B cell (primary cell): ENCODE data around the gene HDHD3. TPM values are rescaled to one million over a fixed set of nuclear protein-coding genes. Genes with fewer than 3 reads are reported as not detected.

Experiments used
- ATAC-seq: fragments of 200-7000 bp; cut with Tn5 transposase; one replicate; pipeline ENCODE4 v1.10.0; 2021; ENCODE audit warnings: low read depth, mild to moderate bottlenecking, moderate number of reproducible peaks, moderate library complexity
- CTCF ChIA-PET: fragments of 350-600 bp; sonication (Branson Sonifier 250); formaldehyde crosslinking; loops from one replicate; lab custom pipeline; 2021; ENCODE audit warnings: antibody characterized with exemption, inconsistent platforms; lab: Charles Lee
- POLR2A ChIA-PET: fragments of 350-600 bp; sonication (Branson Sonifier 250); formaldehyde crosslinking; loops from one replicate; lab custom pipeline; 2021; ENCODE audit warnings: antibody characterized with exemption; lab: Charles Lee
- DNase-seq: peaks from one replicate; pipeline ENCODE4 v3.0.0; 2013
- H2AFZ ChIP-seq: 2 replicates; pipeline ENCODE4 v1.6.1; 2012; ENCODE audit warnings: mild to moderate bottlenecking, low read depth, low read length; ENCODE audit not compliant: insufficient read depth, poor library complexity, severe bottlenecking
- H3K27ac ChIP-seq, 2 donors: 1 replicate in 1 of 2; 2 replicates in 1 of 2; pipeline ENCODE4 v1.5.1; 2012 to 2013; ENCODE audit warnings: low read length in 2 of 2, mild to moderate bottlenecking in 2 of 2, moderate library complexity in 1 of 2
- H3K27me3 ChIP-seq, 4 experiments: fragments of 200-600 bp in 1 of 4; sonication (generic) in 1 of 4; replicated peaks in 1 of 4; 1 replicate in 2 of 4; 2 replicates in 2 of 4; pipeline versions ENCODE4 v1.6.1 to v1.7.0; 2013 to 2016; ENCODE audit warnings: low read length in 3 of 4, mild to moderate bottlenecking in 2 of 4, mixed read lengths in 1 of 4, moderate library complexity in 1 of 4; ENCODE audit not compliant: insufficient read depth in 4 of 4, control insufficient read depth in 3 of 4; ENCODE audit errors: control extremely low read depth in 1 of 4
- H3K36me3 ChIP-seq, 2 experiments: replicated peaks in 1 of 2; 1 replicate in 1 of 2; 2 replicates in 1 of 2; pipeline versions ENCODE4 v1.6.1 to v1.7.1; 2013; ENCODE audit warnings: low read length in 1 of 2; ENCODE audit not compliant: insufficient read depth in 2 of 2, control insufficient read depth in 1 of 2; ENCODE audit errors: control extremely low read depth in 1 of 2, extremely low read depth in 1 of 2
- H3K4me1 ChIP-seq, 2 donors: fragments of 200-600 bp in 1 of 2; sonication (generic) in 1 of 2; 1 replicate in 1 of 2; 2 replicates in 1 of 2; pipeline versions ENCODE4 v1.5.1 to v1.6.1; 2013 to 2017; ENCODE audit warnings: low read length in 2 of 2; ENCODE audit not compliant: control insufficient read depth in 2 of 2, insufficient read depth in 2 of 2
- H3K4me2 ChIP-seq: replicated peaks from 2 replicates; pipeline ENCODE3; 2012; ENCODE audit warnings: mild to moderate bottlenecking, low read depth, low read length; ENCODE audit not compliant: poor library complexity, severe bottlenecking
- H3K4me3 ChIP-seq, 5 experiments: fragments of 200-600 bp in 1 of 5; sonication (generic) in 1 of 5; 1 replicate in 3 of 5; 2 replicates in 2 of 5; pipeline versions ENCODE4 v1.5.1 to v1.7.0; 2011 to 2016; ENCODE audit warnings: low read length in 4 of 5, mild to moderate bottlenecking in 4 of 5, low read depth in 2 of 5, control low read depth in 1 of 5, moderate library complexity in 1 of 5; ENCODE audit not compliant: insufficient read depth in 1 of 5; ENCODE audit errors: control extremely low read depth in 1 of 5, extremely low read depth in 1 of 5
- H3K79me2 ChIP-seq: fragments of 200-600 bp; sonication (generic); one replicate; pipeline ENCODE4 v1.6.0; 2016; ENCODE audit warnings: low read length; ENCODE audit not compliant: control insufficient read depth, insufficient read depth
- H3K9ac ChIP-seq: fragments of 200-600 bp; sonication (generic); 2 replicates; pipeline ENCODE4 v1.6.1; 2017; ENCODE audit warnings: mild to moderate bottlenecking, low read length, moderate library complexity
- H3K9me3 ChIP-seq, 3 donors: one replicate each; pipeline versions ENCODE4 v1.6.1 to v1.7.1; 2013; ENCODE audit warnings: low read length in 2 of 3; ENCODE audit not compliant: control insufficient read depth in 2 of 3, insufficient read depth in 1 of 3; ENCODE audit errors: control extremely low read depth in 1 of 3
- H4K20me1 ChIP-seq: 2 replicates; pipeline ENCODE4 v1.6.0; 2012; ENCODE audit warnings: mild to moderate bottlenecking, low read length; ENCODE audit not compliant: insufficient read depth, control insufficient read depth, poor library complexity, severe bottlenecking
- H3K27ac Mint-ChIP-seq: one replicate; pipeline ENCODE4 v1.8.0; 2021; ENCODE audit warnings: mixed read lengths
- H3K27me3 Mint-ChIP-seq: one replicate; pipeline ENCODE4 v1.8.0; 2021; ENCODE audit warnings: mixed read lengths
- H3K4me1 Mint-ChIP-seq: one replicate; pipeline ENCODE4 v1.8.0; 2021; ENCODE audit warnings: mixed read lengths
- H3K4me3 Mint-ChIP-seq: one replicate; pipeline ENCODE4 v1.8.0; 2021; ENCODE audit warnings: mixed read lengths
- H3K9me3 Mint-ChIP-seq: one replicate; pipeline ENCODE4 v1.8.0; 2022; ENCODE audit warnings: mixed read lengths; ENCODE audit not compliant: insufficient read depth
- EZH2 ChIP-seq: IDR thresholded peaks from 2 replicates; pipeline ENCODE4 v1.6.1; 2012; ENCODE audit warnings: borderline replicate concordance, low read depth, mild to moderate bottlenecking, moderate library complexity, low read length; ENCODE audit not compliant: insufficient read depth, poor library complexity, severe bottlenecking
- WGBS: methylation state at CpG from one replicate; pipeline ENCODE4 v1.1.5; 2013; ENCODE audit warnings: missing lambda C conversion rate; ENCODE audit not compliant: insufficient coverage; 5-methylcytosine and 5-hydroxymethylcytosine counted together
- intact Hi-C: fragments of 100-400 bp; cut with micrococcal nuclease; formaldehyde crosslinking; loops from one replicate; pipeline ENCODE4 v1.10.0; 2022
- polyA plus RNA-seq: library from polyadenylated mRNA; depleted of rRNA; stranded (reverse); fragments of >200 nt; gene quantifications from 2 replicates; pipeline ENCODE4 v1.2.3, GENCODE V29; 2012
- total RNA-seq, 2 donors: library from RNA; stranded (reverse); fragments of 120-200 nt in 1 of 2; gene quantifications; 1 replicate in 1 of 2; 2 replicates in 1 of 2; pipeline versions ENCODE4 v1.2.3 to v1.2.4, GENCODE V29; 2013 to 2022
- TF ChIP-seq, protein P1 (sequence below): fragments of 200-600 bp; IDR thresholded peaks from one replicate; pipeline ENCODE4 v1.8.0; 2022; ENCODE audit warnings: antibody characterized with exemption, mild to moderate bottlenecking

The HDHD3 gene
- total and polyA plus RNA-seq, 2 donors (not counting 1 experiment from before 2014, with no cell fraction given): 26.2 to 36.3 TPM

DNA sequence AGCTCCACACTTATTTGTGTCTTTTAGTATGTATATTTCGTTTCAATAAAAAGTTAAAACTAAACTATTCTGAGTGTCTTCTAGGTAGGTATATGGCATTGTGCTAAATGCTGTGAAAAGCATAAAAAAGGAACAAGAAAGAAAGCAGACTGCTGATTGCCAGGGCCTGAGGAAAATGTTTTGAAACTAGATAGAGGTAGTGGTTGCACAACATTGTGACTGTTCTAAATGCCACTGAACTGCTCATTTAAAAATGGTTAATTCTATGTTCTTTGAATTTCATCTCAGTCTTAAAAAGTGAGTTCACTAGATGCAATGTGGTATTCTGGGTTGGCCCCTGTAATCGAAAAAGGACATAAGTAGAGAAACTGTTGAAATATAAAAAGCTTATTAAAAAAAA is 26.9 kb upstream of the HDHD3 start:
- Mint-ChIP-seq H3K27me3 (no peaks in the 10 kb centered on the region), H3K9me3 (no peaks in the 10 kb centered on the region), H3K4me1 (peaks cover 41% of the 10 kb centered on the region), H3K4me3 (no peak overlapping the region), H3K27ac (no peak overlapping the region)
- no peaks in the 10 kb centered on the region for H3K27me3 ChIP-seq
- no peak for ATAC-seq
- peaks cover 42% of the 10 kb centered on the region for H3K79me2 ChIP-seq
- H3K9me3 ChIP-seq: no peaks in the 10 kb centered on the region
- H3K4me1 ChIP-seq: peaks cover 10 to 18% of the 10 kb centered on the region in 2 donors
- no peak overlapping the region for H3K9ac ChIP-seq
- CTCF ChIA-PET: interaction anchor here (1.1 to 10.6 kb wide), 9 partner anchors 7 to 254 kb away, joined by 3 to 98 read pairs (median 19); partner anchors contain the start of genes C9orf43, CDC26, POLE3 and PRPF4
- H3K36me3 ChIP-seq: peaks cover 0 to 13% of the 10 kb centered on the region in 2 experiments
- intact Hi-C loops: loop anchor here (10.0 kb wide), 1 partner anchor 1769 kb away; the partner anchor contains the start of gene DNAJC25
- POLR2A ChIA-PET: no interaction called here
- no peak overlapping the region for H3K4me3 ChIP-seq
- no peaks in the 10 kb centered on the region for H4K20me1 ChIP-seq
- no peak for DNase-seq
- no peak for TF ChIP-seq EZH2
- TF ChIP-seq, protein P1, sequence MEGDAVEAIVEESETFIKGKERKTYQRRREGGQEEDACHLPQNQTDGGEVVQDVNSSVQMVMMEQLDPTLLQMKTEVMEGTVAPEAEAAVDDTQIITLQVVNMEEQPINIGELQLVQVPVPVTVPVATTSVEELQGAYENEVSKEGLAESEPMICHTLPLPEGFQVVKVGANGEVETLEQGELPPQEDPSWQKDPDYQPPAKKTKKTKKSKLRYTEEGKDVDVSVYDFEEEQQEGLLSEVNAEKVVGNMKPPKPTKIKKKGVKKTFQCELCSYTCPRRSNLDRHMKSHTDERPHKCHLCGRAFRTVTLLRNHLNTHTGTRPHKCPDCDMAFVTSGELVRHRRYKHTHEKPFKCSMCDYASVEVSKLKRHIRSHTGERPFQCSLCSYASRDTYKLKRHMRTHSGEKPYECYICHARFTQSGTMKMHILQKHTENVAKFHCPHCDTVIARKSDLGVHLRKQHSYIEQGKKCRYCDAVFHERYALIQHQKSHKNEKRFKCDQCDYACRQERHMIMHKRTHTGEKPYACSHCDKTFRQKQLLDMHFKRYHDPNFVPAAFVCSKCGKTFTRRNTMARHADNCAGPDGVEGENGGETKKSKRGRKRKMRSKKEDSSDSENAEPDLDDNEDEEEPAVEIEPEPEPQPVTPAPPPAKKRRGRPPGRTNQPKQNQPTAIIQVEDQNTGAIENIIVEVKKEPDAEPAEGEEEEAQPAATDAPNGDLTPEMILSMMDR: no peak
- WGBS: 100% methylated on average over 1 of the region's 2 CpGs
- no peak overlapping the region for H3K4me2 ChIP-seq
- H2AFZ ChIP-seq: no peak overlapping the region
- H3K27ac ChIP-seq: no peak overlapping the region

DNA sequence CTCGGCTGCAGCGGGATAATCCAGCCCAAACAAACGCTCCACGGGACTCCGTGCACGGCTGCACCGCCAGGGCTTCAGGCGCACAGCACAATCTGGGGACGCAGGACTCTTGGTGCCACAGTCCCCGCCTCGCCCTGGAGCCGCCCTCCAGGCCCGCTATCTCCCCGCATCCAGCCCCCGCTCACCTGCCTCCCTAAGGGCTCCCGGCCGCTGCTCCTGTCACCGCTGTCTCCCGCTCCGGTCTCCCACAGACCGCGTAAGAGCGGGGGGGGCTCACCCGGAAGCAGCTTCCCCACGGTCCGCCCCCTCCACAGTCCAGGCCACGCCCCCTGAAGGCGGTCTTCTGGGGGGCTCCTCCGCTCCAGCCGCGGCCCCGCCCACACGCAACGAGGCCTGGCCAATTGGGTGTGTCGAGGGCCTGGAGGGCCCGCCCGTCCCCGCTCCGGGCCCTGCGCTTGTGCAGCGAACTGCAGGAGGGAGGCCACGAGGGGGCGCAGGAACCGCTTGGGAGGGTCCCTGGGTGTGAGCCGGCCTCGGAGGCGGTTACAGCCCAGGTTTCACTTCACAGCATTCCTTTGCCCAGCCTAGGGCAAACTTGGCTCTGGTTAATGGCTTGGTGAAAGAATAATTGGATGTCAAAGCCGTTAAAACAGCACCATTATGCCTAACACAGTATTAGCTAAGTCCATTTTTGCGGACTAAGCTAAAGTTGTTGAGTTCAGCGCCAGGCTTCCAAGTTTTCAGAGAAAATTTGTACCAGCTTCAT is 24.4 kb upstream of the HDHD3 start, which contains the start of gene ALAD:
Gene ALAD, minus strand, starts transcription at position 258 of the 766 bp plus-strand sequence. CDS start 7,725 bp downstream, outside the sequence.
- Histone ChIP-seq H2AFZ (peak within 1 kb of the TSS; percentile 99), H3K27ac (peak within 1 kb of the TSS; percentile 18 to 73), H3K4me3 (peak within 1 kb of the TSS; percentile 60 to 98 (median 82)), H4K20me1 (no peaks in the 10 kb centered on the region), H3K4me1 (peaks cover 10 to 18% of the 10 kb centered on the region in 2 donors), H3K9ac (peak within 1 kb of the TSS; percentile 97), H3K27me3 (no peaks in the 10 kb centered on the region), H3K4me2 (peak within 1 kb of the TSS; percentile 93), H3K79me2 (peaks cover 37% of the 10 kb centered on the region), H3K36me3 (no peaks in the 10 kb centered on the region), H3K9me3 (no peaks in the 10 kb centered on the region)
- DNase-seq (peak; percentile 99), ATAC-seq (peak; percentile 99)
- TF ChIP-seq EZH2: no peak
- TF ChIP-seq, protein P1: peak; percentile 93
- Mint-ChIP-seq H3K27ac (peak within 1 kb of the TSS; percentile 93), H3K27me3 (no peaks in the 10 kb centered on the region), H3K9me3 (no peaks in the 10 kb centered on the region), H3K4me3 (peak within 1 kb of the TSS; percentile 98), H3K4me1 (peaks cover 28% of the 10 kb centered on the region)
- POLR2A ChIA-PET: interaction anchor here (0.6 to 3.3 kb wide), 3 partner anchors 9 to 49 kb away, joined by 3 to 44 read pairs (median 3); partner anchors contain the start of genes C9orf43, HDHD3 and POLE3
- WGBS: 3% methylated on average over 49 of the region's 50 CpGs
- intact Hi-C loops: loop anchor here (1.0 to 10.0 kb wide), 9 partner anchors 9 to 1766 kb away; partner anchors contain the start of genes C9orf43, CDC26, DNAJC25 and FKBP15
- CTCF ChIA-PET: interaction anchor here (0.6 to 10.6 kb wide), 22 partner anchors 9 to 256 kb away, joined by 3 to 98 read pairs (median 5); partner anchors contain the start of genes C9orf43, CDC26, HDHD3 and POLE3
